CD4-positive, alpha-beta T cell treated with Interferon gamma for 1 hour (primary cell): Measurements from ENCODE around the gene FGF18.

Experiments
- DNase-seq: peaks from one replicate; pipeline ENCODE4 v3.0.0-alpha.2; 2020

Gene FGF18

DNA sequence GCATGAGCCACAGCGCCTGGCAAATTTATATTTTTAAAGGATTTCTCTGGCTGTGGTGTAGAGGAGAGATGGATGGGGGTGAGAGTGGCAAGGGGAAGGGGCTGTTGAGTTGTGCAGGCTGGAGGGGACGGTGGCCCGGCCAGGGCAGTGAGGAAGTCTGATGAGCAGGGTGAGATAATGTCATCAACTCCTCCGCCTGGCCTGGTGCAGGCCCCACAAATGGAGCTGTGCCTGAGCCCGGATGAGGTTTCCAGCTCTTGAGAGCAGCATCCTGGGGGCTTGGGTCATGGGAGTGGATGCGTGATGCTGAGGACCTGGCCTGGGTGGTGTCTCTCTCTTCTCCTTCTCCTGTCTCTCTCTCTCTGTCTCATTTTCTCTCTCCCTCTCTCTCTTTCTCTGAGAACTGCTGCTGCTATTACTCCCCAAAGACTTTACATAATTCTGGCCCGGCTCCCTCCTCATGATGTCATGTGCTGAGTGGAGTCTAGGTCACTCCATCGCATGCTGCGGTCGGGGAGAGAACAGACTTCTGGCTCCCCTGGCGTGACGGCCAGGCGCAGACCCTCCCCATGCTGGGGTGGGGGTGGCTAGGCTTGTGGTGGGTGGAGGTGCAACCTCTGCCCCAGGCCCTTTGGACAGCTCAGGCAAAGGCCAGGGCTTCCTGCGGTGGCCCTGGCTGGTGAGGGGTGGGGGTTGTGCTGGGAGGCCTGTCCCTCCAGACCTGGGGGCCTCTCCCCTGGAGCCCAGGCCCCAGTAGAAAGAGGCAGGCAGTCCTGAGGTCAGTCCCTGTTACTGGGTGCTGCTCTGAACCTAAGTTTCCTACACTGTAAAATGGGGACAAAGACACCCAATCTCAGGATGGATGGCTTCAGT, 26.4 kb downstream of the FGF18 start:
- no peak for DNase-seq

DNA sequence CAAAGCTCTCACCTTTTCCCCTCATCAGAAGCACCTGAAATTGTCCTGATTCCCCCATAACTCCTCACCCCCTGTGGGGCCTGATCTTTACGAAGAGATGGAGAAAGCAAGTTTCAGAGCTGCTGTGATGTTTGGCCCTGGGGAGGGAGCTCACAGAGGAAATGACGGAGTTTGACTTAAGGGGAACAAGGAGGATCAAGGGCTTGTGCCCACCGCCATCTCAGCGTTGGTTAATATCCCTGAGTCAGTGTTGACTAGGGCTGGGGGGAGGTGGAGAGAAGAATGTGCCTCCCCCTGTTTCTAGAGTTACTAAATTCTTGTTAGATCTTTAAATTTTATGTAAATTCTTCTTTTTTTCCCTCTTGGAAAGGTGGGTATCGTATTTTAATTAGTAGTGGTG, 27.8 kb downstream of the FGF18 start:
- DNase-seq, result no peak

DNA sequence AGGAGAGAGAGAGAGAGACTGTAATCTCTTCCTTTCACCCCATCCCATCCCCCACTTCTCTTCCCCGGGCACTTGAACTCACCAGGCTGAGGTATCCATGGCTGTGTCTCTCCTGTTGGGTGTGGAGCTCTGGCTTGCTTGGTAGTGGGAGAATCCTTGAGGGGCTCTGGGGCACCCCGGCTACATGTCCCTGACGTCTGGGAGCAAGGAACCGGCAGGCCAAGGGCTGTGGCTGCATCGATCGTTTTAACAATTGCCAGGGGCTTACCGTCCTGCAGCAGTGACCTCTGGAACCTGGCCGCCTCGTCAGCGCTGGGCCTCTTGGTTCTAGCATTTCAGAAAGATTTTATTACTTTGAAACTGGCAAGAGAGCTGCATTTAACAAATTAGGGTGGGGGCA, 30.0 kb downstream of the FGF18 start:
- no peak for DNase-seq

DNA sequence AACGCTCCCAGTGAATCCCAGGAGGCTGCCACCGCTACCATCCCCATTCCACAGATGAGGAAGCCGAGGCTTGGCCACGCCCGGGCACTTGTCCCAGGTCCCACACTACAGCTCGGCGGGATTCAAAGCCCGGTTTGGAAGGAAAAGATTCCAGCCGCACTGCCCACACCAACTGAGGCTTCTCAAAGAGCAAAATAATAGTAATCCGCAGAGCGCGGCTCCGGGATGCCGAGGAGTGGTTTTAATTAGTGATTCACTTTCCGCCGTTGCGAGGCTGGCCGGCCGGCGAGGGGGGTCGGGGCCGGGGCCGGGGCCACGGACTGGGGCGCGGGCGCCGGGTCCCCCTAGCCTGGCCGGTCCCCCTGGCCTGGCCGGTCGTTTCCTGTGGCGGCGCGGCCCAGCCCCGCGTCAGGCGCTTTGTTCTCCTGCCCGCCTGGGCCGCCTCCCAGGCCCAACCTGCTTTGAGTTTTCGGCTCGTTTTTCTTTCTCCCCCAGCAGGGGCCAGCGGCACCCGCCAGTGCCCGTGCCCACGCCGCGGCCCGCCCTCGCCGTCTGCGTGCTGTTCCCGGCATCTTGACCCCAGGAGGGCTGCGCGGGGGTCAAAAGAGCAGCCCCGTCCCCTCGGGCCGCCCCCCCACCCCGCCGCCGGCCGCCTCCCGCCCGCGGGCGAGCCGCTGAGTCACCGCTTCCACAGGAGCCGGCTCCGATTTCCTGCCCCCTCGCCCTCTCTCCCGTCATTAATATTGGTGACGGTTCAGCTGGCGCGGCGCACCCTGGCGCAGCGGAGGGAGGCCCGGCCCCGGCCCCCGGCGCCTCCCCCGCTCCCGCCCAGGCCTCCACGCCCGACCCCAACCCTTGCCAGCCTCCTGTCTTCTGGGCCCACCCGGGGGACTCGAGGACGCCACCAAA, 31.2 kb downstream of the FGF18 start:
- DNase-seq, result no peak

DNA sequence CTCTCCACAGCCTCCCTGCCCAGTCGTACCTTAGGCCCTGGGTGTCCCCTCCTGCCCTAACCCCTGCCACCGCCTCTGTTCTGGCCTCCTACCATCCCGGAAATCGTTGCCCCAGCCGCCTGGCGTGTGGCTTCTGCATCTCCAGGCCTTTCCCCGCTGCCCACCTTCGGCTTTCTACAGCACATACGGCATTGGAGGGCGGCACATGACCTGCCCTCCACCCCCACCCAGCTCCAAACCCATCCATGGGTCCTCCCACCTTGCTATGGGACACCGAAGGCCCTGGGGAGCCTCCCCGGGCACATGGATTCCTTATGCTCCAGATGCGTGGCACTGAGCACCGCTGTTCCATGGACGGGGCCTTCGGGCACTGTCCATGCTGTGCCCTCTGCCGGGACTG, 32.0 kb downstream of the FGF18 start:
- no peak for DNase-seq

DNA sequence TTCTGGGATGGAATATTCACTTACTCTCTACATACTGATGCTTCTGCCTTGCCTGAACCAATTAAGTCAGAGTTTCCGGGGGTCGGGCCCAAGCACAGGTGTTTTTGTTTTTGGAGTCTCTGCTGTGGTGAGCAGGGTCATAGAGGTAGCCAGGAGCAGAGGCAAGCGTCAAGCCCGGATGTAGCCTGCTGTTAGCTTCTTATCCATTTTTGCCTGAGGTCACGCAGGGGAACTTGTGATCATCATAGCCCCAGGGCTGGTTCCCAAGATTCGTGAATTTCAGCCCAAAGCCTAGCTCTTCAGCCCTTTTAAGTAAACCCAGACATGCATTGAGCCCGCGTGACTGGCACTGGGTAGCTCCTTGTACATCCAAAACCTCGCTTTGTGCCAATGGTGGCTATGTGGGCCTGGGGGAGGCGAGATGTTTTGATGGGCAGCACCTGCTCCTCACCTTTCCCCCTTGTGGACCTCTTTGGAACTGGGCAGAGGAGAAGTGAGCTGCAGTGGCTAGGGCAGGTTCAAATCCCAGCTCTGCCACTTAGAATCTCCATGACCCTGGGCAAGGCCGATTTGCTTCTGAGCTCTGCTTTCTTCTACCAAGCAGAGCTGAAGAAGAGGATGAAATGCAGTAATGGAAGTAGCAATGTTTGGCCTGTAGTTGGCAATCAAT, 33.7 kb downstream of the FGF18 start:
- DNase-seq, result no peak

DNA sequence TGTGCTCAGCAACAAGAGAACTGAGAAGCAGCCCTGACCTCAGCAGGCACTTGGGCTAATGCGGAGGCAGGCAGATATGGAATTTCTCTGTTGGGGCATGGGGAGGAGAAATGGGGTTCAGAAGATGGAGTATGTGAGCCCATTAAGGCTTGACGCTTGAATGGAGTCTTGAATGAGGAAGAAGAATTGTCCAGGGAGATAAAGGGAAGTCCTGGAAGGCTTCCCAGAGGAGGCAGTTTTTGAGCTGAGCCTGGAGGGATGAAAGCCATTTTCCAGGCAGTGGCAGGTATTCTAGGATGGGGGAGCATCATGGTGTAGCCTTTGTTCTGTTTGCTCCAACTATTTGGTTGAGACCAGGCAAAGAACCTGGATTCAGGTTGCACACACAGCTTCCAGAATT, 34.5 kb downstream of the FGF18 start:
- no peak for DNase-seq

DNA sequence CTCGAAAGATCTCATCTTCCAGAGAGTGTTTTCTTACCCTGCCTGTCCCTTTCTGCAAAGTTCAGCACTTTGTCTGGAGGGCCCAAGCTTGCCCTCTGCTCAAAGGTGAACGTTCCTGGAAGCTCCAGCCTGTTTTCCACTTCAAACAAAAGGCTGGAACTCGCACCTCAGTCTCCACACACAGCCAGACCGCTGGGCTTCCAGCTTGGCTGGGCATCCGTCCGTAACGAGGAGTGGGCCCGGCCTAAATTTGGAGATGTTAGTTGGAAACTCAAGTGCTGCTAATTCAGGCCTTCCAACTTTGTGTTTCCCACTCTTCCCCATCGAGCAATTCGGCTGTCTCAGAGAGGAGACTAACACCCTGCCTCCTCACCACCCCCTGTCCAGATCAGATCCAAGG, 35.1 kb downstream of the FGF18 start:
- no peak for DNase-seq

DNA sequence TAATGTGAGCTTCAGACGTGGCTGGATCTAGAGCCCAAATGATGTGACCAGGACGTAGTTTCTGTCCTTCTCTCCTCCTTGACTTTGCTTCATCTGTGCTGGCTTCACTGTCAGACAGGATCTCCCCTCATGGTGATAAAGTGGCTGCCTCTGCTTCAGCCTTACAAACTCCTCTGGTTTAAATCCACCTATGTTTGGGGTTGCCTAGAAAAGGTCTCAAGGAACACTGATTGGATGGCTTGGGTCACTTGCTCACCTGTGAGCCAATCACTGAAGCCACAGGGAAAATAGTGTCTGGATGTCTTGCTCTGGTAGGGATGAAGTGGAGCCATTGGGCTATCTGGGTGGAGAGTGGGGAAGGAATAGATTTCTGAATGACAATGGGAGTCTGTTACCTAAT, 36.1 kb downstream of the FGF18 start:
- no peak for DNase-seq

DNA sequence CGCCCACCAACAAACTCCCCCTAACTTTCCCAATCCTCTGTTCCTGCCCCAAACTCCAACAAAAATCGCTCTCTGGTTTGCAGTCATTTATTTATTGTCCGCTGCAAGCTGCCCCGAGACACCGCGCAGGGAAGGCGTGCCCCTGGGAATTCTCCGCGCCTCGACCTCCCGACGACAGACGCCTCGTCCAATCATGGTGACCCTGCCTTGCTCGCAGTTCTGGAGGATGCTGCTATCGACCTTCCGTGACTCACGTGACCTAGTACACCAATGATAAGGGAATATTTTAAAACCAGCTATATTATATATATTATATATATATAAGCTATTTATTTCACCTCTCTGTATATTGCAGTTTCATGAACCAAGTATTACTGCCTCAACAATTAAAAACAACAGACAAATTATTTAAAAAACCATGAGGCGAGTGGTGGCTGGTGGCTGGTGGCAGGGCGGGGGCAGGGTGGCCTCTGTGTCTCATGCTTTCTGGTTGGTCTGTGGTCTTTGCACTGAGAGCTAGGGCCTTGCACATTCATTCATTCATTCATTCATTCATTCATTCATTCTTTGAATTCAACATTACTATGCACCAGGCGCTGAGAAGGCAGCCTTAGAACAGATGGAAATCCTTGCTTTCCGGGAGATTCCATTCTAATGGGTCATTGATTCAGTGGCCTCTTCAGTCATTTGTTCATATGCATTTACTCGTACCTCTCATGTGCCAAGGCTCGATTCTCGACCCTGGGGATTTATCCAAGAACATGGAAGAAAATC, 37.9 kb downstream of the FGF18 start:
- DNase-seq, result no peak

DNA sequence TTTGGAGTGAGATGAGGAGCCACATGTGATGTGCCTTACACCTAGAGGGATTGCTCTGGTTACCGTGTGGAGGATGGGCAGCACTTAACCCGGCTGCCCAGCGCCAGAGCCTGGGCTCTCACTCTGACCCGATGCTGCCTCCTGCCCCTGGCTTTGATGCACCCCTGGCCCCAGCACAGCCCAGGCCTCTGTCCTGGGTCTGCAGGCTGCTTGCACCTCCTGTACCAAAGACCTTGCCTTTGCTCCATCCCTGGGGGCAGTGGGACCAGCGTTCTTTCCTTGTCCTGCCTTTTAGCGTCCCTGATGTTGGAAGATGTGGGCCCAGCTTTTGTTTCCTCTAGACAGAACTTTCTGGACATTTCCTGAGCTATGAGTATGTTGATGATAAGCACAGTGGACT, 40.4 kb downstream of the FGF18 start:
- no peak for DNase-seq

DNA sequence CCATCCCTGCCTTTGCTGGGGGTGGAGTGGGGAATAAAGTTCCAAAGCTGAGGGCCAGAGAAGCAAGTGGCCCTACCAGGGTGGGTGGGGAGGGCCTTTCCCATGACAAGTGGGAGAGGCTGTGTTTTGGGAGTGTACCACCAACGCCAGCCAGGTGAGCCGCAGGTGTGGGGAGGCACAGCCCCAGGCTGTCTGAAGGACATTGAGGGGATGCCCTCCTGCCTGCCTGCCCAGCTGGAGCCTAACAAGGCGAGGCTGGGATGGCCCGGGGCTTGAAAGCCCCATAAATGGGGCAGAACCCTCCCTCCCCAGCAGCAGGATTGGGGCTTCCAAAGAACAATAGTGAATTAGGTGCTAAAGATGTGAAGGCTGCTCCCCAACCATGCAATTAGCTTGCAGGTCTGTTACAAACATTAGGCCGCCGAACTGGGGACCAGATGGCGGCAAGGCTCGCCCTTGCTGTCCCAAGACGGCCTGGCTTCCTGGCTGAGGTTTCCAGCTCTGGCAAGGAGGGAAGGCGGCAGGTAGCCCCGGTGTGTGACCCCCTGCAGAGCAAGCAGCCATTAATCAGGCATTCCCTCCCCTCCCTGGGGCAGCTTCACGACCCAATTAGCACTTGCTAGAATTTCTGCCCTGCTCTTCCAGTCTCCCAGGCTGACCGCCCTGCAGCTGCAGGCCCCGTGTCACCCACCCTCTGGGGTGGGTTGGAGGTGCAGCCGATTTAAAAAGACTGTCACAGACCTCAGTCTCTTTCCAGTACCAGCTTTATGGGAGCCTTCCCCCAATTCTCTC, 42.9 kb downstream of the FGF18 start:
- DNase-seq, result no peak

DNA sequence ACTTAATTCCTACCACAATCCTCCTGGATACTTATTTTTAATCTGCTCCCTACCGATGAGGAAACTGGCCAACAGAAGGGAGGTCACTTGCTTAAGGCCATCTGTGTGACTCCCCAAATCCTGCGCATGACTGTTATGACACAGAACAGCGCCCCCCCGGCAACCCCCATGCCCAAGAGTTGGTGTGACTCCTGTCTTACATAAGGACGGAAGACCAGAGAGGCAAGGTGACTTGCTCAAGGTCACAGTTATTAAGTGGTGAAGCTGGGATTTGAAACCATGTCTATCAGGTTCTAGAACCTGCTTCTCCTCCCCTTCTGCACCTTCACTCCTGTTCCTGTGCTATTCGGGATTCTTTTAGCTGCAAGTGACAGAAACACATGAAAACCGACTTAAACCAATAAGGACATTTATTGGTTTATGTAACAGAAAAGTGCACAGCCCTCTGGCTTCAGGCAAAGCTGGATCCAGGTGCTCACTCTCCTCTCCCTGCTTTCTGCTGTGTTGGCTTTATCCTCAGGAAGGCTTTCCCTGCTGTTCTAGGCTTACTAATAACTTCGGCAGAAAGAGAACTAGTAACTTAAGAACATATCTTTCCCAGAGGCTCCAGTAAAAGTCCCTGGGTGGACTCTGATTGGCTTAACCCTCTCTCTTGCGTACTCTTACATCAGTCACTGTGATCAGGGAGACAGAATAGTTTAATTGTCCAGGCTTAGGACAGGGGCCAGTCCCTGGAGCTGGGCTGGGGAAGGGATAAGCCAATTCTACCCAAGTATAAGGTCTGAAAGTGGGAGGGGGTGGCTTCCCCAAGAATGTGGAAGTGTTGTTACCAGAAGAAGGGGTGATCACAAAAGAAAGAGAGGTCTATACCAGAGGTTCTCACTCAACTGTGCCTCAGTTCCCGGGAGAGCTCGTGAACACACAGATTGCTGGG, 43.7 kb downstream of the FGF18 start:
- no peak for DNase-seq

DNA sequence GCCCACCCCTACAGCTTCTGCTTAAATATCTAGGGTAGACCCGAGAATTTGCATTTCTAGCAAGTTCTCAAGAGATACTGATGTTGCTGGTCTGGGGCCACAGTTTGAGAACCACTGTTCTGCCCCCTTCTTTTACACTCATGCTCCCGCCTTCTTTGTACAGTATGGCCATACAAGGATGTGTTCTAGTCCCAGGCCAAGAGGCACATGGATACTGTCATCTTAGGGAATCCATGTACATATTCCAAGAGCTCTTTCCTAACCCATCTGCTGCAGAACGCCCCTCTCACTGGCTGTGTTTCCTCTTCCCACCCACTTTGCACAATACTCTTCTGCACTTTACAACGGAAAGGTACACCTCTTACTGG, 44.4 kb downstream of the FGF18 start:
- no peak for DNase-seq

DNA sequence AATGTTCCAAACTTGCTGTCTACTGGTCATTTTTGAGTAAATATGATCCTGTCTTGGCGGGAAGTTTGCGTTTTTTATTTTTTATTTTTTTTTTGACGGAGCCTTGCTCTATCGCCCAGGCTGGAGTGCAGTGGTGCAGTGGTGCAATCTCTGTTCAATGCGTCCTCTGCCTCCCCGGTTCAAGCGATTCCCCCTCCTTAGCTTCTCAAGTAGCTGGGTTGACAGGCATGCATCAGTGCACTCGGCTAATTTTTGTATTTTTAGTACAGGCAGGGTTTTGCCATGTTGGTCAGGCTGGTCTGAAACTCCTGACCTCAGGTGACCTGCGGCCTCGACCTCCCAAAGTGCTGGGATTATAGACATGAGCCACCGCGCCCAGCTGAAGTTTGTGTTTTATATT, 45.4 kb downstream of the FGF18 start:
- DNase-seq, result no peak

DNA sequence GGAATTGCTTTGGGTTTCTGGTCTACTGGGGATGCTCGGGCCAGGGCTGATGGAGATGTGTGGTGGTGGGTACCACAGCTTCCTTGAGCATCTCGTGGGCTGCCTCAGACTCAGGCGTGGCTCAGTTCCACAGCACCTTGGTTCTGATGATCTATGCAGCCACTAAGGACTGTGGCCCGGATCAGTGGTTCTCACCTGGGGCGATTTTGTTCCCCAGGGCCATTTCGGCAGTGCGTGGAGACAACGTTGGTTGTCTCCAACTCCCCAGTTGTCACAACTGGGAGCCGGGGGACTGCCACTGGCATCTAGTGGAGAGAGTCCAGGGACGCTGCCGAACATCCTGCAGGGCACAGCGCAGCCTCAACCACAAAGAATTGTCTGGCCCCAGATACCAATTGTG, 47.7 kb downstream of the FGF18 start:
- no peak for DNase-seq

DNA sequence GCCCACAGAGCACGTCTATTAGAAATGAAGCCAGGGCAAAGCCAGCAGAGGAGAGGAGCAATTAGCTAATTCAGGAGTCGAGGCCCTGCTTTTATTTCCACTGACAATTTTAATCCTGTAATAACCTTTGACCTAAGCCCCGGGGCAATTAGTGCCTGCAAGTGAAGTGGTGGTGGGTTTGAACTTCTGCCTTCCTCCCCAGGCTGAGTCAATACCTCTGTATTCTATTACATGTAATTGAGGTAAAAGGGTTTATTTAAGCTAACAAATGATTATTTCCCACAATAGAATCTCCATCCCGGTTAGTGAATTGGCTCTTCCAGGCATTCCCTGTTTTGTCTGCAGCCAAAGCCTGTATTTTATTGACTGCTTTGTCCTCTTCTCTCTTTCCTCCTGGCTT, 49.9 kb downstream of the FGF18 start:
- DNase-seq, result no peak

DNA sequence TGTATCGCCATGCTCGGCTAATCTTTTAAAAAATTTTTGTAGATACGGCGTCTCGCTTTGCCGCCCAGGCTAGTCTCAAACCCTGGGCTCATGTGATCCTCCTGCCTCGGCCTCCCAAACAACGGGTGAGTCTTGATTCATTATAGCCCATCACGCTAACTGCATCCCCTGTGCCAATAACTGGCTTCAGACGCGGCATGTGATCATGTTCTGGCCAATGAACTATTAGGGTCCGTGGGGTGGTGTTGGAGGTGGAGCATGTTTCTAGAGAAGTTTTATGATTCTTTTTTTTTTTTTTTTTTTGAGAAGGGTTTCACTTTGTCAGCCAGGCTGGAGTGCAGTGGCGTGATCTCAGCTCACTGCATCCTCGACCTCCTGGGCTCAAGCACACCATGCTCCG, 51.0 kb downstream of the FGF18 start:
- DNase-seq, result no peak

DNA sequence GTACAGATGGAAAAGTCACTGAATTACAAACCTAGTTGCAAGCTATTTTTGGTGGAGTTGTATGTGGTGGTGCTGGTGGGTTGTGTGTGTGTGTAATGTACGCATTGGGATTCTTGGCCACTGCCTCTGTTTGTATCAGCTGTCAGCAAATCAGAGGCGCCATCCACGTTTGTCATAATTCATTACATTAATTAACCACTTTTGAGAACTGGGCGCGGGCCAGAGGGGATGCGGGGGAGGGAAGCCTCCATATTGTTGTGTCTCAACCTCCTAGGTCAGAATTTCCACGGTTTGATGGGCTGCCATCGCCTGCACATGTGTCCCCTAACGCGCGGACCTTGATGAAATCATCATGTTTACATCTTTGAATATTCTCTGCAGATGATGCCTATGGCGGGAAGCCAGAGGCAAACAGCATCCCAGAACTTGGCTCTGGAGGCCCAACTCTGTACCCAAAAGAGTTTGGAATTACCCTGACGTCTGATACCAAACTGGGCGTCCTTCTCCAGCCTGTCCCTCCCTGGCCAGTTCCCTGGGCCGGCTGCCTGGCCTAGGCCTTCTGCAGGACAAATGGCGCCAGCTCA, 54.9 kb downstream of the FGF18 start:
- no peak for DNase-seq

DNA sequence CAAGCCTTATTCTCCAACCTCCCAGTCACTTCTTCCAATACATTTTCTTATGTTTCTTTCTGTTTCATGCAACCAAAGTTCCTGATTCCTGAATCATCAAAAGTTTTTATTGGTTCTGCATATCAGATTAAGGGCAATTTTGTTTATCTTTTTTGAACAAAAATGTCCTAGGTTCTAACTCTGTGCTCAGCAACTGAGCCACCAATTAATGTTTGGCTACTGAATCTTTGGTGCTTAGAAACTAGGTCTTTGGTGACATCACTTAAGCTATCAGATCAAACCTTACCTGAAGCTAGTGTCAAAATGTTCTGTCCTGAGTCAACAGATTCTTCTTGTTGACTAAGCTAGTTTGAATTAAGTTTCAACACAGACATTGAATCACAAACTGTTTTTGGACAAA, 56.1 kb downstream of the FGF18 start:
- no peak for DNase-seq
